Stimulated activated CD8-positive, alpha-beta memory T cell treated with anti-CD3 and anti-CD28 coated beads, Interleukin-15, amount 100 ng/mL, for 48 hours (primary cell): ENCODE data around the gene COBL.
"Not testable (repeated sequence)": the region's sequence is repeated elsewhere in the genome, so short reads cannot be mapped to it uniquely, and the experiment has no call there.

Experiments used
- DNase-seq, 2 donors: peaks; one replicate each; pipeline ENCODE4 v3.0.0-alpha.2; 2020; ENCODE audit warnings: low read depth in 2 of 2

Gene COBL

DNA sequence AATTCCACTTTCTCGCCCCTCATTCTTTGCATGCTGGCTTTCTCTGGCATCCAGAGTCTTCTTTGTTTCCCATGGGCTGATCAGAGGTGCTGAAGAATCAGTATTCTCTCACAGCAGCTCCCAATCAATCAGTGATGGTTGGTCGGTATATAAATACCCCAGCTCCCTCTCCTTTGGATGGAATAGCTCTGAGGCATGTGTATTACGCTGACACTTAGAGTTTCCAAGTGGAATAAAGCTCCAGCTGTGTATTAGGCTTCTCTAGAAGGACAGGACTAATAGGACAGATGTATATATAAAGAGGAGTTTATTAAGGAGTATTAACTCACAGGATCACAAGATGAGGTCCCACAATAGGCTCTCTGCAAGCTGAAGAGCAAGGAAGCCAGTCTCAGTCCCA is 315.7 kb downstream of the COBL start:
- no peak for DNase-seq

DNA sequence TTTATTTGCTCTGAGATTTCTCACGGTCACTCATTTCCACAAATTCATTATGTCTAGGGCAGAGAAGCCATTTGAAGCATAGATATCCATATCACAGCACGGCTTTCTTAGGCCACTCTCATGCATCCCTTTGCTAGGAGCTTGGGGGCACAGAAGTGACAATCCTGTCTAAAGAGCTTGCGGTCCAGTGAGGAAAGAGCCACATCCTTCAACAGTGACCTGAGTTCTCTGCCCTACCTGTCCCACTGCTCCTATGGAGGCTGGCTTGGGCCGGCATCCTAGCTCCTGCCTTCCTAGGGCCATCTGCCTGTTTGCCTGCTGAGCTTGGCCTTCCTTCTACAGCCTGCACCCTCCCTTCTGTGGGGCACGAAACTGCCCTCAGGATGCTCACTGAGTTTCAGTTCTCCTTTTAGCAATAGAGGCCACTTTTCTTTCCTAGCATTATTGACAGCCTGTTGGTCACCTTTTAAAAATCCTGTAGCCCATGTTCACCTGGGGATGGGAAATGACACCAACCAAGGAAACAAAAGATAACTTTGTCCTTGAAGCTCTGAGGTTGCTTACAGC is 321.8 kb downstream of the COBL start:
- DNase-seq, result no peak

DNA sequence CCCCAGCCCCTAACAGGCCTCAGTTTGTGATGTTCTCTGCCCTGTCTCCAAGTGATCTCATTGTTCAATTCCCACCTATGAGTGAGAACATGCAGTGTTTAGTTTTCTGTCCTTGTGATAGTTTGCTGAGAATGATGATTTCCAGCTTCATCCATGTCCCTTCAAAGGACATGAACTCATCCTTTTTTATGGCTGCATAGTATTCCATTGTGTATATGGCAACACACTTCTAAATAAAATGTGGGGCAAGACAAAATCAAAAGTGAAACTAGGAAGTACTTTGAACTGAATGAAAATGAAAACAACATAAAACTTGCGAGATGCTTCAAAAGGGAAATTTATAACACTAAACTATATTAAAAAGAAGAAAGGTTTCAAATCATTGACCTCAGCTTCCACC is 326.4 kb downstream of the COBL start:
- DNase-seq, result not testable (repeated sequence)

- DNase-seq, result no peak
These were observed 327.6 kb downstream of the COBL start for GRCh38 chr7:50988988-50989387.

- no peak for DNase-seq
These were observed 328.1 kb downstream of the COBL start for GRCh38 chr7:50988465-50988864.

GRCh38 chr7:50985096-50985495 is 331.5 kb downstream of the COBL start:
- no peak for DNase-seq

DNA sequence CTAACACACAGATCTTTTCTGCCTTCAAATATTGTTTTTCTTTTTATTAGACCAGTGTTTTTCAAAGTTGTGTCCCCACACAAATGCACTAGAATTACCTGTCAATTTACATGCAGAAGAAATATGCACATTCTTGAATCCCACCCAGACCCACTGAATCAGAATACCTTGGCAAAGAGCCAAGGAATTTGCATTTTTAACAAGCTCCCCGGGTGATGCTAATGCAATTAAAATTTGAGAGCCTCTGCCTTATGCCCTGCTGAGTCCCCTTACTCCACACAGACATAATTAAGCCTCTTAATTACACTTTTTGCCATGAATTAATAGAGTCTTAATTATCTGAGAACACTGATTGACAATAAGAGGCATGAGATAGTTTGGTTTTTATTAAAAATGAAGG is 332.8 kb downstream of the COBL start:
- DNase-seq, result no peak

GRCh38 chr7:50982626-50983025 is 334.0 kb downstream of the COBL start:
- DNase-seq, result no peak

DNA sequence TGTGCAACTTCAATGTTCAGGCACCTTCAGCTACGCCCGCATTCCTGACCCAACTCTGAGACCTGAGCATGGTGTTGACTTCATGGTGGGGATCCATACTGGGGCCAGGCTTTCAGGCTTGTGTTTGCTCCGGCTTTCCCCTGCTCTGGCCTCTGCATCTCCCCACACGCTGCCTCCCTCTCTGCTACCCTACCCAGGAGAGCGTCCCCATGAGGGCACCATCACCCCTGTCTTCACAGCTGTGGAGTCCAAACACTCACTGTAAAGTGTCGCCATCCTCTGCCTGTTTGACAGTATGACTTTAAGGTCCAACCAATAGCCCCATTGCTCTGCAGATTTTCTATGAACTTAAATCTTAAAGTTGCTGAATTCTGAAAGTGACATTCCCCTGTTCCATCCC is 334.9 kb downstream of the COBL start:
- no peak for DNase-seq

DNA sequence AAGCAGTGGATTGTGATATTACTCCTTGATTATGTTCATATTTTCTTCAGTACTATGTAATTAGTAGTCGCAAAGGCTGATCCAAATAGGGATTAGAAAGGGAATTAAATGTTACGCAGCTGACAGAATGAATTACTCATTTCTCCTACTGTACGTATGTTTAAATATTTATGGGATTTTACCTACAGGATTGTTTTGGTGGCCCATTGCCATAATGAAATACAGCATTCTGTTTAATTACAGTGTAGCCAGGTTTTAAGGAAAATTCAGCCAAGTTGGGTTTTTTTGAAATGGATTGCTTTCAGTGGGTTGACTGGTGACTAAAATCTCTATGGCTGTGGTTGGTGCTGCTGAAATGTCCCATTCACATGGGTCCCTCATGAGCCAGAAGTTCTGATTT is 336.2 kb downstream of the COBL start:
- DNase-seq, result no peak

GRCh38 chr7:50978633-50979215 is 337.9 kb downstream of the COBL start:
- no peak for DNase-seq

DNA sequence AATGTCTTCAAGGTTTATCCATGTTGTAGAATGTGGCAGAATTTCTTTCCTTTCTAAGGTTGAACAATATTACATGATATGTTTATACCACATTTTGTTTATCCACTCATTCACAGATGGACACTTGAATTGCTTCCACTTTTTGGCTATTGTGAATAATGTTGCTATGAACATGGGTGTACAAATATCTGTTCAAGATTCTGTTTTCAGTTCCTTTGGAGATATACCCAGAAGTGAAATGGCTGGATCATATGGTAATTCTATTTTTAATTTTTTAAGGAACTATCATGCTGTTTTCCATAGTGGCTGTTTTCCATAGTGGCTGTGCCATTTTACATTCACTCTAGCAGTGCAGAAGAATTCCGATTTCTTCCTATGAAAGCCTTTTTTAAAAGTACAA is 339.2 kb downstream of the COBL start:
- DNase-seq, result no peak

DNA sequence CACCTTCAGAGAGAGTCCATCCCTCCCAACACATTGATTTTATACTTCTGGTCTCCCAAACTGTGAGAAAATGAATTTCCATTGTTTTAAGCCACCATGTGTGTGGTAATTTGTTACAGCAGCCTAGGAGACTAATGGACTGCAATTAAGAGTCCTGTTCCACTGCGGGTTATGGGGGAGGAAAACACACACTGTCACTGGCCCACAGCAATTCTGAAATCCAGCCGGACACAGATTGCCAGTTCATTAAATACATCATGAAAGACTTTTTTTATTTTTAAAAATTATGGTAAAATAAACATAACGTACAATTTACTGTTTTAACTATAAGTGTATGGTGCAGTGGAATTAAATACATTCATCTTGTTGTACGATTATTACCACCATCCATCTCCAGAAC is 340.5 kb downstream of the COBL start:
- no peak for DNase-seq

- no peak for DNase-seq
These were observed 342.4 kb downstream of the COBL start for GRCh38 chr7:50974240-50974639.

DNA sequence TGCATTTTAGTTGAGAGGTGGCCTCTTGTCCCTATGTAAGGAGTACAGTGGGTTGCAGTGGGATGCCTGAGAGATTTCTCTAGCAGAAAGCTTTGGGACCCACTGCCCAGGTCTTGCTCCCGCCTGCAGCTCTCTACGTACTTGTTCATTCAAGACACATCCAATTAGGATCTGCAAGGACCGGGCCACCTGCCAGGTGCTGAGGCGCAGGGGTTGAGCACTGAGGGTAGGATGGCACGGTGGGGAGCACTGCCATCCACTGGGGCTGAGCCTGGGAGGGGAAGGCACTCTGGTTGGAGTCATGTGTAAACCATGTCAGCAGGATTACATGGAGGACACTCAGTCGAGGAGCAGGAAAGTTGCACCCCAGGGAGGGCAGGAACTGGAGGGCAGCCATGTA is 342.8 kb downstream of the COBL start:
- DNase-seq, result no peak

- no peak for DNase-seq
These were observed 346.5 kb downstream of the COBL start for GRCh38 chr7:50970092-50970491.
